Activated T-helper 1 cell treated with Interleukin-2 at 50 U/mL for 16 hours (primary cell): Measurements from ENCODE around the gene HOXC13.

Experiments used
- DNase-seq: peaks from one replicate; pipeline ENCODE4 v3.0.0-alpha.2; 2020; ENCODE audit warnings: low read depth

HOXC13 gene

DNA sequence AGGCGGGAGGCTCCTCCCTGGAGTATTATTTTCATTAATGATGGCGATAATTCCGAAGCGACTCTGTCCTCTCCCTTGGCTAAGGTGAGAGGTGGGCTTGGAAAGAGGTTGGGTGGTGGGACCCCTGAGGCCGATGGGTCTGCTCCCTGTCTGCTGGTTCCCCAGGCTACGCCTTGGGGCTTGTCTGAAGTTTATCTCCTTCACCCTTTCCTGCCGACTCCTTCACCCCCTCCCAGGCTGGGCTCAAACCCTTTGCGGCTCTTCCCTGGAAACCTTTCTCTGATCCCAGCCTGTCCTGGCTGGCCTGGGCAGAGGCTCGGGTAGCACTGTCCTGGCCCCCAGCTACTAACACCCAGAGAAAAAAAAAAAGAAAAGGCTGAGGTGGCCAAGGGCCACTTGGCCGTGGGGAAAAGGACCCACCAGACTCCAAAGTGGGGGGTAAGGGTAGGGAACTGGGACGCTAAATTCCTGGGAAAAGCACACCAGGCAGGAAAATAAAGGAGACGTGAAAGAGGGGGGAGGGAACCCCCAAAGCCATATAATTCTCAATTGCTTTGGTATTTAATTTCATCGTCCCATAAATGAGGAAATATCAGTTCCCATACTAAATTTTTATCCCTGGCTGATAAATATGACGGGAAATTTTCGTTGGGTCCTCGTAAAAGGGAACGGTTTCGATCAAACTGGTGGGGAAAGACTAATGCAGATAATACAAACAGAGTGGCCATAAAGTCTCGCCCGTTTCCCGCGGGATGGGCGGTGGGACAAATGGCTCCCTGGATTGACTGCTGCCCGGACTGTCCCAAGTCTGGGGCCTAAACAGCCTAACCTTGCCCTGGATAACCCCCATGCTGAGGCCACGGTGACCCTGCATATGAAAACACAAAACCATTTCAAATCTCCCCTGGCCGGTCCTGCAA, 44.3 kb downstream of the HOXC13 start:
- DNase-seq, result no peak

DNA sequence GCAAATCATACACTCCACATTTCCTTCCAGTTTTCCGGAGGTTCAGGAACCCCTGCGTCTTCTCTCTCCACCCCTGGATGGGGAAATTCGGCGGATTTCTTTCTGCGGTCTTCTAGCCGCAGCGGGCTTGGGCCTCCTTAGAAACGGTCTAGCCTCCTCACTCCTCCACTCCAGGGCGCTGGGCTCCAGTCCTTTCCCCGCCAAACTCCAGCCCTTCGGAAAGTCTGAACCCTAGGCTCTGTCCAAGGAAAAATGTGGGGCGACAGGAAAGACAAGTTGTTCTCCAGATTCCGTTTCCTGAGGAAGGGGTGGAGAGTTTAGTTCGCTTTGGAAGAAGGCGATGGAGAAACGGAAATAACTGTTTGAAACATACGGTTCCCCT, 44.9 kb downstream of the HOXC13 start:
- no peak for DNase-seq

DNA sequence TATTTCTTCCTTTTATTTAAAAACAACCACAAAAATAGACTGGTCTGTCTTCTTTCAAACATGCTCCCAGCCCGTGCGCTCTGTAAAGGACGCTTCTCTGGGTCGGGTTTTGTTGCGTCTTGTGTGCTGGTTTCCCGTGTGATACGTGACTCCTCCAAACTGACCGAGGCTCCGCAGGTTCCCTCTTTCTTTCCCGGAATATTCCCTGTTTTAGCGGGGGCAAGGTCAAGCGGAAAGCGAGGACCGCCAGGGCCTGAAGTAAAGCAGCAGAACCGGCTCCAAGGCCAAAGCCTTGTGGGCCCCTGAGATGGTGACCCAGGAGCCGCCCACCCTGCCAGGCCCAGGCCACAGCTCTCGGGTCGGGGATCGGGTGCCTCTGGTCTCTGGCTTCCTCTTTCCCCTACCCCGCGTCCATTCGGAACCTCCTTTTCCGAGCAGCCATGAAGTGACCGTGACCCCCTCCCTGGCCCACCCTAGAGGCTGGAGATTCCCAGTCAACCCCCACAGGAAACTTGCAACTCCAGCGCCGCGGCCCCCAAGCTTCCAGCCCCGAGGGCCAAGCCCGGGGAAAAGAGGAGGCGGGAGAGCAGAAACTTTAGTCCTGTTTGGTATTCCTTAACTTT, 45.4 kb downstream of the HOXC13 start:
- no peak for DNase-seq

GRCh38 chr12:53984901-53985691, 46.5 kb downstream of the HOXC13 start, which contains the start of gene HOXC10:
TSS of gene HOXC10 (plus strand) at chr12:53985146. CDS start at chr12:53985260, 114 bp downstream.
- DNase-seq, result no peak

DNA sequence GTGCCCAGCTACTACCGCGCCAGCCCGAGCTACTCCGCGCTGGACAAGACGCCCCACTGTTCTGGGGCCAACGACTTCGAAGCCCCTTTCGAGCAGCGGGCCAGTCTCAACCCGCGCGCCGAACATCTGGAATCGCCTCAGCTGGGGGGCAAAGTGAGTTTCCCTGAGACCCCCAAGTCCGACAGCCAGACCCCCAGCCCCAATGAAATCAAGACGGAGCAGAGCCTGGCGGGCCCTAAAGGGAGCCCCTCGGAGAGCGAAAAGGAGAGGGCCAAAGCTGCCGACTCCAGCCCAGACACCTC, 47.0 kb downstream of the HOXC13 start:
- DNase-seq, result no peak

- DNase-seq, result no peak
Observed at GRCh38 chr12:53985994-53986685, 47.5 kb downstream of the HOXC13 start.

GRCh38 chr12:53986686-53987483, 48.3 kb downstream of the HOXC13 start:
- no peak for DNase-seq

DNA sequence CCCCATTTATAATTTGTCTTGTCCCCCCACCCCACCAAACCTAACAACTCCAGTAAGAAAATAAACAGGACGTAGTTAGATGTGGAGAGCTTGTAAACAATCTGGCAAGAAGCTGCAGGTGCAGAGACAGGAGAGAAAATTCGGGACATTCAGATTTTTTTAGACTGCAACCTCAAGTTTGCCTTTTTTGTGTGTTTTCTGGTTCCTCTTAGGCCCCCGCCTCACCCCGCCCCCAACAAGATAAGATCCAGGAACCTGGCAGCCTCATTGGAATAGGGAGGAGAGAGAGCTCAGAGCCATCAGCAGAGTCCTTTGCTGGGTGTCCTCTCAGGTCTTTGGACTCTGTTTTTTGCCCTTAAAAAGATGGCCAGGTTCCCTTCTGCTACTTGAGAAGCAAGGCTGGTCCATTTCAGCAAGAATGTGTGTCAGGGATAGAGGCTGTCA, 49.2 kb downstream of the HOXC13 start:
- DNase-seq, result no peak

- no peak for DNase-seq
Observed at GRCh38 chr12:53988541-53989226, 50.1 kb downstream of the HOXC13 start.

DNA sequence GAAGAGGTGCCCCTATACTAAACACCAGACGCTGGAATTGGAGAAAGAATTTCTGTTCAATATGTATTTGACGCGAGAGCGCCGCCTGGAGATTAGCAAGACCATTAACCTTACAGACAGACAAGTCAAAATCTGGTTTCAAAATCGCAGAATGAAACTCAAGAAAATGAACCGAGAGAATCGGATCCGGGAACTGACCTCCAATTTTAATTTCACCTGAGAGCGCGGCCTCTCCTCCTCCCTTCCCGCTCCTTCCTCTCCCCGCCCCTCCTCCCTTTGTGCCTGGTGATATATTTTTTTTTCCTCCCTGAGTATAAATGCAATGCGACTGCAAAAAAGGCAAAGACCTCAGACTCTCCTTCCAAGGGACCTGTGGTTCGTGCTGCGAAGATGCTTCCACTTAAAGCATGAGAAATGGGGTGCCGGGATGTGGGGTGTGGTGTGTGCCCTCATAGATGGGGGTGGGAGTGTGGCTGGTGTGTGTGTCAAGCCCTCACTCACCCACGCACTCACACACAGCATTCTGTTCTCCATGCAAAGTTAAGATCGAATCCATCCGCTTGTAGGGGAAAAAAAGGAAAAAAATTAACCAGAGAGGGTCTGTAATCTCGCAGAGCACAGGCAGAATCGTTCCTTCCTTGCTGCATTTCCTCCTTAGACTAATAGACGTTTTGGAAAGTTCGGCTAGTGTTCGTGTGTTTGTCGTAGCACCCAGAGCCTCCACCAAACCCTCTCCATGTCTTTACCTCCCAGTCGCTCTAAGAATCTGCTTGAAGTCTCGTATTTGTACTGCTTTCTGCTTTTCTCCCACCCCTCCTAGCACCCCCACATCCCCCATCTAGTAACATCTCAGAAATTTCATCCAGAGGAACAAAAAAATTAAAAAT, 50.8 kb downstream of the HOXC13 start:
- no peak for DNase-seq

GRCh38 chr12:53990311-53991076, 51.9 kb downstream of the HOXC13 start:
- no peak for DNase-seq

- DNase-seq, result no peak
Observed at GRCh38 chr12:53991077-53991460, 52.4 kb downstream of the HOXC13 start.

DNA sequence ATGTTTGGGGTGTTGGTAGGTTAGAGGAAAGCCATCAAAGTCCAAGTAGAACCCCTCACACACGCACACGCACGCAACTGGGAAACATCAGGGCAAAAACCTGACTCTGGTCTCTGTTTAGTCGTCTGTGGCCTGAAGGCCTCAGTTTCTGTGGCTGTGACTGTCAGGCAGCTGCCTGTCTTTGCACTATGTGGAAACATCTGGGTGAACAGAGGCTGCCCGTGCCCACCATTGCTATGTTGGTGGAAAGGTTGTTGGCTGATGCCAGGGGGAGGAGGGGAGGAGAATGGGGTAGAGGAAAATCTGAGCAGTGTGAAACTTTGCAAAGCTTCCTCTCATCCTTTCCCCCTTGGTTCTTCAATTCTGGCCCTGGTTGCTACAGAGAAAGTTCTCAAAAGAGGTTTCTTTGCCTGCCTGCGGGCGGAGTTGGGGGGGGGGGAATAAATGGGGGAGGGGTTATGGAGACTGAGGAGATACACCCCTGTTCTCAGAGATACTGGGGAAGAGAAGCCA, 53.8 kb downstream of the HOXC13 start:
- no peak for DNase-seq

- DNase-seq, result no peak
Observed at GRCh38 chr12:53993162-53994008, 54.8 kb downstream of the HOXC13 start.

DNA sequence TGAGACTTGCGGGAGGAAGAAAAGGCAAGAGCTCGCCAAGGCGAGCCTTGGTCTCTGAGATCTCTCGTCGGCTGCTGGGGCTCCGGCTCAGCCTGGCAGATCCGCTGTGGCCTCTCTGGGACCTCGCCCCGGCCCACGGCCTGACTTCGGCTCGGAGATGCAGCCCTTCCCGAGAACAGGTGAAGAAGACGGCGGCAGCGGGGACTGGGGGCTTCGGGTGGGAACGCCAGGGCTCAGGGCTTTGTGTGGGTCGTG, 55.3 kb downstream of the HOXC13 start:
- DNase-seq, result no peak

DNA sequence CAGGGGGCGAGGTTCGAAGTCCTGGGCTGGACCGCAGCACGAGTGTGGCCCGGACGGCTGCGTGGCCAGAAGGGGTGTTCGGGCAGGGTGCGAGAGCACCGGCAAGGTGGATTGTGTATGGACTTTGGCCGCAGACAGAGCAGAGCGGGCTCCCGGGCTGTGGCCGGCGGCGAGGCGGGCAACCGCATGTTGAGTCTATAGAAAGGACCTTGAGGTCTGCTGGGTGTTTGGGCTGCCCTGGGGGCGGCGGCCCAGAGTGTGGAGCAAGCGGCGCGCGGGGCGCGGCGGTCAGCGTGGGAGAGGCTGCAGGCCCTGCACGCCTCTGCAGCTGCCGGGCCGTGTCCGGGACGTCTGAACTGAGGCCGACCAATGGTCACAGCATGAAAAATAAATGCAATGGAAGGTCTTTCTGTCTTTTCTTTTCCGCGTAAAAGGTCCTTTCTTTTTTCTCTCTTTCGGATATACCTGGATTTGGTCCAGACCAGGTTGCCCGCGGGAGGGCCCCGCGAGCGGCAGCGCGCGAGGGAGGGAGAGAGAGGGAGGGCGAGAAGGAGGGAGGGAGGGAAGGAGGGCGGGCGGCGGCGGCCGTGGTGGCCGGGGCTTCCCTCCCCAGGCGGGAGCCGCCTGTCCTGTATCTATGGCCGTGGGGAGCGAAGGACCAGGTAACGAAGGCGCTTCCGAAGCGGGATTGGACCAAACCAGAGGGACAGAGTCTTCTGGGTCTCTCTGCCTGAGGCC, 55.8 kb downstream of the HOXC13 start:
- DNase-seq, result no peak

- no peak for DNase-seq
Observed at GRCh38 chr12:53995002-53995377, 56.4 kb downstream of the HOXC13 start.
